K562 (cell line): ENCODE data around the gene TRMT2A. TPM values are rescaled to one million over a fixed set of nuclear protein-coding genes. Genes with fewer than 3 reads are reported as not detected.

Experiments
- ASH1L ChIP-seq: fragments of 450-650 bp; IDR thresholded peaks from 2 replicates; pipeline ENCODE4 v1.6.1; 2018; ENCODE audit warnings: borderline replicate concordance, mild to moderate bottlenecking, low read depth; ENCODE audit not compliant: partially characterized antibody
- CEBPG ChIP-seq, 3 experiments: fragments of 200-800 bp in 1 of 3; sonication (Bioruptor generic) in 1 of 3; sonication (generic) in 1 of 3; formaldehyde crosslinking in 1 of 3; IDR thresholded peaks in 2 of 3; conservative IDR thresholded peaks in 1 of 3; 2 replicates each; pipeline versions ENCODE4 v1.6.1 to v1.8.0; 2016 to 2022; ENCODE audit warnings: missing compliant biosample characterization in 2 of 3, missing genetic modification characterization in 2 of 3, mild to moderate bottlenecking in 1 of 3, missing genetic modification reagents in 1 of 3
- DNMT1 ChIP-seq: fragments of 450-650 bp; IDR thresholded peaks from 2 replicates; pipeline ENCODE4 v1.6.1; 2016; ENCODE audit warnings: antibody characterized with exemption, mild to moderate bottlenecking
- ELK1 ChIP-seq: sonication (generic); formaldehyde crosslinking; IDR thresholded peaks from 2 replicates; pipeline ENCODE4 v1.8.1; 2022; ENCODE audit warnings: missing genetic modification reagents
- ETV1 ChIP-seq: fragments of 450-650 bp; conservative IDR thresholded peaks from 2 replicates; pipeline ENCODE4 v1.6.1; 2016; ENCODE audit warnings: missing genetic modification characterization, control low read depth, low read depth, missing compliant biosample characterization
- FOXJ3 ChIP-seq: sonication (generic); formaldehyde crosslinking; IDR thresholded peaks from 2 replicates; pipeline ENCODE4 v1.4.0; 2020; ENCODE audit warnings: mild to moderate bottlenecking, missing genetic modification reagents
- GTF2E2 ChIP-seq: fragments of 200-800 bp; sonication (Bioruptor generic); IDR thresholded peaks from 2 replicates; pipeline ENCODE4 v1.6.1; 2016; ENCODE audit warnings: missing genetic modification characterization, missing compliant biosample characterization
- HDAC1 ChIP-seq, 2 experiments: fragments of 450-650 bp; IDR thresholded peaks; 2 replicates each; pipeline ENCODE4 v1.6.1; 2016 to 2017; ENCODE audit warnings: inconsistent platforms in 1 of 2, mild to moderate bottlenecking in 1 of 2, moderate library complexity in 1 of 2
- HLTF ChIP-seq: fragments of 450-650 bp; IDR thresholded peaks from 2 replicates; pipeline ENCODE4 v1.6.1; 2016
- HOMEZ ChIP-seq: fragments of 250-450 bp; sonication (Bioruptor Pico); IDR thresholded peaks from 2 replicates; pipeline ENCODE4 v1.4.0; 2020; ENCODE audit warnings: mild to moderate bottlenecking, moderate library complexity
- KLF1 ChIP-seq: fragments of 450-650 bp; IDR thresholded peaks from 2 replicates; pipeline ENCODE4 v1.6.1; 2016; ENCODE audit warnings: missing genetic modification characterization, missing compliant biosample characterization
- MEIS2 ChIP-seq: fragments of 450-650 bp; IDR thresholded peaks from 2 replicates; pipeline ENCODE4 v1.6.1; 2014; ENCODE audit warnings: mild to moderate bottlenecking; ENCODE audit not compliant: partially characterized antibody
- PHTF2 ChIP-seq: fragments of 250-450 bp; sonication (Bioruptor Pico); IDR thresholded peaks from 2 replicates; pipeline ENCODE4 v1.5.0; 2021; ENCODE audit warnings: mild to moderate bottlenecking
- POLR2AphosphoS2 ChIP-seq: IDR thresholded peaks from 2 replicates; pipeline ENCODE4 v1.6.1; 2012; ENCODE audit warnings: low read length, improper control_type of control experiment
- RBM39 ChIP-seq: fragments of 200-400 bp; formaldehyde crosslinking; optimal IDR thresholded peaks from 2 replicates; pipeline ENCODE3; 2018; ENCODE audit warnings: low read depth, low read length
- SAFB ChIP-seq: fragments of 200-400 bp; formaldehyde crosslinking; IDR thresholded peaks from 2 replicates; pipeline ENCODE4 v1.6.1; 2017; ENCODE audit warnings: low read depth, low read length, borderline replicate concordance
- SLC30A9 ChIP-seq: fragments of 250-450 bp; sonication (Bioruptor Pico); IDR thresholded peaks from 2 replicates; pipeline ENCODE4 v1.8.0; 2022; ENCODE audit warnings: mild to moderate bottlenecking, moderate library complexity
- TEAD4 ChIP-seq, 2 experiments: sonication (generic) in 1 of 2; formaldehyde crosslinking in 1 of 2; IDR thresholded peaks; 2 replicates each; pipeline versions ENCODE4 v1.6.1 to v1.8.0; 2012 to 2022; ENCODE audit warnings: borderline replicate concordance in 1 of 2, inconsistent platforms in 1 of 2, low read length in 1 of 2, mild to moderate bottlenecking in 1 of 2, missing genetic modification reagents in 1 of 2
- TGIF2 ChIP-seq: sonication (generic); formaldehyde crosslinking; IDR thresholded peaks from 2 replicates; pipeline ENCODE4 v1.8.1; 2022; ENCODE audit warnings: mild to moderate bottlenecking, missing genetic modification reagents, moderate library complexity
- WHSC1 ChIP-seq: IDR thresholded peaks from one replicate; pipeline ENCODE4 v1.6.1; 2012; ENCODE audit warnings: low read length, control low read depth, inconsistent platforms
- ZC3H8 ChIP-seq: fragments of 450-650 bp; IDR thresholded peaks from 2 replicates; pipeline ENCODE4 v1.6.1; 2017
- ZNF655 ChIP-seq: fragments of 250-450 bp; sonication (Bioruptor Pico); IDR thresholded peaks from 2 replicates; pipeline ENCODE4 v1.5.0; 2021
- ZNF695 ChIP-seq: fragments of 450-650 bp; formaldehyde crosslinking; IDR thresholded peaks from 2 replicates; pipeline ENCODE4 v1.4.0; 2020; ENCODE audit warnings: mild to moderate bottlenecking, moderate library complexity
- ZNF696 ChIP-seq: fragments of 250-450 bp; sonication (Bioruptor Pico); conservative IDR thresholded peaks from 2 replicates; pipeline ENCODE4 v1.4.0; 2020; ENCODE audit warnings: mild to moderate bottlenecking, moderate library complexity
- polyA plus RNA-seq, 8 experiments: library from polyadenylated mRNA; depleted of rRNA in 4 of 8; stranded (reverse) in 5 of 8; unstranded in 3 of 8; fragments of >200 nt; fragmentation: Nextera tagmentation in 2 of 8; fragmentation: Illumina TruSeq in 1 of 8; extraction: Ambion mirVana in 2 of 8; extraction: Trizol in 1 of 8; gene quantifications; 2 replicates each; pipeline versions ENCODE4 v1.2.1 to v1.2.3, GENCODE V29; 2011 to 2014; ENCODE audit warnings: inconsistent platforms in 1 of 8, missing spikeins in 1 of 8
- total RNA-seq, 7 experiments: library from RNA; depleted of rRNA in 6 of 7; stranded (reverse); fragments of >200 nt in 6 of 7; fragmentation: Illumina TruSeq in 2 of 7; extraction: Trizol in 2 of 7; gene quantifications; 2 replicates each; pipeline versions ENCODE4 v1.2.1 to v1.2.3, GENCODE V29; 2011 to 2021; ENCODE audit warnings: low replicate concordance in 1 of 7

The TRMT2A gene
- total and polyA plus RNA-seq, 9 of the 15 experiments (the other 6 are each of a cell fraction or from before 2014, with no cell fraction given): 1.6 to 265 (median 140) TPM

- TF ChIP-seq ZNF655 (CRISPR knock-in tag) (no peak), HOMEZ (CRISPR knock-in tag) (no peak; the same call in 1 of the 2 replicates), ASH1L (no peak), CEBPG (CRISPR knock-in tag; IDR thresholded peaks at IDR 0.05) (no peak), CEBPG (tag; conservative IDR thresholded peaks at IDR 0.05 in 1 of 2, IDR thresholded peaks at IDR 0.05 in 1 of 2) (no peak), KLF1 (tag) (peak; percentile 100), ZNF695 (CRISPR knock-in tag) (no peak), RBM39 (no peak), PHTF2 (CRISPR knock-in tag) (no peak), FOXJ3 (no peak), HLTF (peak; percentile 8; the same call in 1 of the 2 replicates), ELK1 (CRISPR knock-in tag) (no peak), DNMT1 (no peak), MEIS2 (no peak), TGIF2 (no peak), ZC3H8 (peak; percentile 79; the same call in 1 of the 2 replicates), TEAD4 (IDR thresholded peaks at IDR 0.05; ENCODE audit: low read length) (peak; percentile 78), TEAD4 (CRISPR knock-in tag; IDR thresholded peaks at IDR 0.05; ENCODE audit: borderline replicate concordance) (no peak), ZNF696 (CRISPR knock-in tag) (no peak), SLC30A9 (CRISPR knock-in tag) (no peak), ETV1 (tag) (peak; percentile 91), WHSC1 (no peak), SAFB (no peak), GTF2E2 (no peak), POLR2AphosphoS2 (no peak), HDAC1 (IDR thresholded peaks at IDR 0.05) (peak in 1 of 2 experiments; percentile 94; a peak in 2 of 4 replicates)
Measured at GRCh38 chr22:20116951-20117632, at the start of gene TRMT2A (continued).
